ENCODE data around the gene FBXL22. TPM values are rescaled to one million over a fixed set of nuclear protein-coding genes. Genes with fewer than 3 reads are reported as not detected.

The FBXL22 gene
- total RNA-seq, 1 donor from 2014 or later: 0.63 TPM

- no peak for TF ChIP-seq CTCF (IDR thresholded peaks at IDR 0.05; ENCODE audit: unreplicated experiment)
- Mint-ChIP-seq H3K36me3 (peaks cover 22% of the 10 kb centered on the region), H3K27ac (no peak overlapping the region), H3K4me3 (no peak overlapping the region), H3K9me3 (no peaks in the 10 kb centered on the region), H3K27me3 (ENCODE audit: low read depth) (no peaks in the 10 kb centered on the region), H3K4me1 (no peaks in the 10 kb centered on the region)
- DNase-seq (ENCODE audit: low spot score in 2 of 2, unreplicated experiment in 2 of 2): no peak
Observed at GRCh38 chr15:63565536-63566186, 31.5 kb upstream of the FBXL22 start.

GRCh38 chr15:63572749-63573464 is 24.3 kb upstream of the FBXL22 start:
- Mint-ChIP-seq H3K9me3 (no peaks in the 10 kb centered on the region), H3K4me1 (peaks cover 9% of the 10 kb centered on the region), H3K27ac (no peak overlapping the region), H3K27me3 (ENCODE audit: low read depth) (no peaks in the 10 kb centered on the region), H3K36me3 (peaks cover 25% of the 10 kb centered on the region), H3K4me3 (no peak overlapping the region)
- no peak for DNase-seq (ENCODE audit: low spot score in 2 of 2, unreplicated experiment in 2 of 2)
- TF ChIP-seq CTCF (IDR thresholded peaks at IDR 0.05; ENCODE audit: unreplicated experiment): no peak

- no peak overlapping the region for H3K27ac Mint-ChIP-seq
Observed at GRCh38 chr15:63573533-63573932, 23.7 kb upstream of the FBXL22 start.

GRCh38 chr15:63575312-63575711 is 21.9 kb upstream of the FBXL22 start:
- DNase-seq (ENCODE audit: low spot score in 2 of 2, unreplicated experiment in 2 of 2): no peak
- Mint-ChIP-seq H3K4me3 (no peak overlapping the region), H3K27me3 (ENCODE audit: low read depth) (no peaks in the 10 kb centered on the region), H3K9me3 (no peaks in the 10 kb centered on the region), H3K27ac (no peak overlapping the region), H3K36me3 (peaks cover 22% of the 10 kb centered on the region), H3K4me1 (peaks cover 9% of the 10 kb centered on the region)
- TF ChIP-seq CTCF (IDR thresholded peaks at IDR 0.05; ENCODE audit: unreplicated experiment): no peak

More at GRCh38 chr15:63573533-63573932, 23.7 kb upstream of the FBXL22 start:
- peaks cover 23% of the 10 kb centered on the region for H3K36me3 Mint-ChIP-seq
- no peaks in the 10 kb centered on the region for H3K27me3 Mint-ChIP-seq (ENCODE audit: low read depth)
- no peak for TF ChIP-seq CTCF (IDR thresholded peaks at IDR 0.05; ENCODE audit: unreplicated experiment)
- DNase-seq (ENCODE audit: low spot score in 2 of 2, unreplicated experiment in 2 of 2): no peak
- H3K4me1 Mint-ChIP-seq: peaks cover 9% of the 10 kb centered on the region
- no peaks in the 10 kb centered on the region for H3K9me3 Mint-ChIP-seq
- no peak overlapping the region for H3K4me3 Mint-ChIP-seq

DNA sequence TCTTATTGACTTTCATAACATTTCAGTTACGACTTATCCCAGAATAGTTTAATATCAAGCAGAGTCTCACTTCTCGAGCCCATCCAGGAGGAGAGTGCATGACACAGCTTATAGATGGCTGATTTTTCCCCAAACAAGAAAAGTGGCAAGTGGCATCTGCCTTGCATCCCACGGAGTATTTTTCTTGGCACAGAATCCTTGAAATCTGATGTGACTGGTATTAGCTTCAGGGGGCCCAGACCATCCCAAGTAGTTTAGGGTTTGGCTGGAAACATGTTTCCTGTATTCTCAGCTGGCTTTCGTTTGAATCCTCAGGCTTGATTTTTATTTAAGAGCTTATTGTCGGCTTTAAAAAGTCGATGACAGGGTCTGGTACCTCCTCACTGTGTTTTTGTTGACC is 20.7 kb upstream of the FBXL22 start:
- Mint-ChIP-seq H3K36me3 (peaks cover 21% of the 10 kb centered on the region), H3K27me3 (ENCODE audit: low read depth) (no peaks in the 10 kb centered on the region), H3K9me3 (no peaks in the 10 kb centered on the region), H3K4me3 (no peak overlapping the region), H3K27ac (no peak overlapping the region), H3K4me1 (peaks cover 9% of the 10 kb centered on the region)
- no peak for DNase-seq (ENCODE audit: low spot score in 2 of 2, unreplicated experiment in 2 of 2)
- TF ChIP-seq CTCF (IDR thresholded peaks at IDR 0.05; ENCODE audit: unreplicated experiment): no peak

Measured in mesothelial cell of epicardium (in vitro differentiated cells).